ENCODE measurements around the gene SFXN1. TPM values are rescaled to one million over a fixed set of nuclear protein-coding genes. Genes with fewer than 3 reads are reported as not detected.

SFXN1 gene
- total RNA-seq, 4 donors from 2014 or later, result 28.0 to 48.1 (median 36.0) TPM

GRCh38 chr5:175550055-175550805 lies 71.9 kb downstream of the SFXN1 start:
- no peaks in the 10 kb centered on the region for H3K36me3 ChIP-seq
- no peaks in the 10 kb centered on the region for H3K27me3 ChIP-seq
- no peak overlapping the region for H3K4me3 ChIP-seq (replicated peaks in 1 of 3)
- intact Hi-C loops (cut with DNase I), result no loop called here
- no peak for DNase-seq
- H3K27ac ChIP-seq, result no peak overlapping the region
- no peaks in the 10 kb centered on the region for H3K9me3 ChIP-seq
- TF ChIP-seq POLR2A (IDR thresholded peaks at IDR 0.05) (no peak), CTCF (IDR thresholded peaks at IDR 0.05) (no peak)
- no peaks in the 10 kb centered on the region for H3K4me1 ChIP-seq
- 73 to 77% methylated on average over 4 of the region's 4 CpGs for WGBS, 2 donors

GRCh38 chr5:175551266-175551665 lies 72.9 kb downstream of the SFXN1 start:
- no peaks in the 10 kb centered on the region for H3K9me3 ChIP-seq
- DNase-seq, result no peak
- H3K27me3 ChIP-seq, result no peaks in the 10 kb centered on the region
- WGBS, 2 donors, result 65 to 73% methylated on average over 4 of the region's 4 CpGs
- intact Hi-C loops (cut with DNase I), result no loop called here
- no peak overlapping the region for H3K27ac ChIP-seq
- H3K4me1 ChIP-seq, result no peaks in the 10 kb centered on the region
- no peaks in the 10 kb centered on the region for H3K36me3 ChIP-seq
- no peak overlapping the region for H3K4me3 ChIP-seq (replicated peaks in 1 of 3)
- TF ChIP-seq POLR2A (IDR thresholded peaks at IDR 0.05) (no peak), CTCF (IDR thresholded peaks at IDR 0.05) (no peak)

- intact Hi-C loops (cut with DNase I), result no loop called here
- TF ChIP-seq CTCF (IDR thresholded peaks at IDR 0.05) (no peak), POLR2A (IDR thresholded peaks at IDR 0.05) (no peak)
- WGBS, 2 donors, result 78 to 79% methylated on average over 8 of the region's 8 CpGs
- H3K4me1 ChIP-seq, result no peaks in the 10 kb centered on the region
- DNase-seq, result no peak
- no peak overlapping the region for H3K27ac ChIP-seq
- no peaks in the 10 kb centered on the region for H3K27me3 ChIP-seq
- no peaks in the 10 kb centered on the region for H3K9me3 ChIP-seq
- no peak overlapping the region for H3K4me3 ChIP-seq (replicated peaks in 1 of 3)
- H3K36me3 ChIP-seq, result no peaks in the 10 kb centered on the region
These were observed 75.9 kb downstream of the SFXN1 start for GRCh38 chr5:175554296-175554695.

- H3K27me3 ChIP-seq, result no peaks in the 10 kb centered on the region
- intact Hi-C loops (cut with DNase I), result no loop called here
- no peak overlapping the region for H3K4me3 ChIP-seq (replicated peaks in 1 of 3)
- DNase-seq, result no peak
- TF ChIP-seq CTCF (IDR thresholded peaks at IDR 0.05), result no peak
- no peak for TF ChIP-seq POLR2A (IDR thresholded peaks at IDR 0.05)
- H3K27ac ChIP-seq, result no peak overlapping the region
- 76 to 82% methylated on average over 12 of the region's 12 CpGs for WGBS, 2 donors
- H3K4me1 ChIP-seq, result no peaks in the 10 kb centered on the region
- H3K9me3 ChIP-seq, result no peaks in the 10 kb centered on the region
- no peaks in the 10 kb centered on the region for H3K36me3 ChIP-seq
These were observed 76.9 kb downstream of the SFXN1 start for GRCh38 chr5:175555168-175555785.

GRCh38 chr5:175556794-175557193 lies 78.4 kb downstream of the SFXN1 start:
- intact Hi-C loops (cut with DNase I), result no loop called here

More at GRCh38 chr5:175556794-175557193, 78.4 kb downstream of the SFXN1 start:
- DNase-seq, result no peak
- Histone ChIP-seq H3K27me3 (no peaks in the 10 kb centered on the region), H3K27ac (no peak overlapping the region), H3K9me3 (no peaks in the 10 kb centered on the region), H3K4me1 (no peaks in the 10 kb centered on the region), H3K36me3 (no peaks in the 10 kb centered on the region), H3K4me3 (replicated peaks in 1 of 3) (no peak overlapping the region)
- WGBS, 2 donors, result 48 to 49% methylated on average over 4 of the region's 4 CpGs
- TF ChIP-seq CTCF (IDR thresholded peaks at IDR 0.05), result no peak
- TF ChIP-seq POLR2A (IDR thresholded peaks at IDR 0.05), result no peak
